K562 (cell line): ENCODE measurements around the gene PUS3. TPM values are rescaled to one million over a fixed set of nuclear protein-coding genes. Genes with fewer than 3 reads are reported as not detected.

Experiments
- ATAC-seq: fragments of 200-7000 bp; cut with Tn5 transposase; 3 replicates; pipeline ENCODE4 v1.9.1; 2020; ENCODE audit warnings: moderate library complexity
- BruUV-seq: library from RNA; stranded (reverse); fragments of 400-500 nt; replicated peaks from 2 replicates; lab custom pipeline; 2021; lab: Mats Ljungman, UMichigan
- CTCF ChIA-PET: fragments of 300-600 bp; formaldehyde crosslinking; extraction: SDS; loops from one replicate; lab custom pipeline; 2021; ENCODE audit warnings: low intra/inter-chr PET ratio; lab: Yijun Ruan, JAX
- POLR2A ChIA-PET: fragments of 300-600, 350-650 bp; sonication (Branson Sonifier 250); formaldehyde crosslinking; extraction: SDS; loops from one replicate; lab custom pipeline; 2021; ENCODE audit warnings: antibody characterized with exemption, inconsistent platforms; lab: Yijun Ruan, JAX
- DNase-seq, 4 experiments: peaks; one replicate each; pipeline versions ENCODE4 v3.0.0 to v3.0.0-alpha.2; 2011 to 2018; ENCODE audit warnings: low spot score in 3 of 4, mixed read lengths in 3 of 4; ENCODE audit errors: extremely low read depth in 1 of 4
- FAIRE-seq: peaks from 2 replicates; lab custom pipeline; 2011; peaks lifted over from hg19 to GRCh38; lab: Jason Lieb, UNC
- H2AFZ ChIP-seq: 2 replicates; pipeline ENCODE4 v1.6.0; 2011; ENCODE audit warnings: low read depth, low read length, control low read depth, inconsistent platforms
- H3K27ac ChIP-seq: fragments of 200-600 bp; 3 replicates; pipeline ENCODE4 v1.8.0; 2011; ENCODE audit warnings: low read depth, mild to moderate bottlenecking, control low read depth, inconsistent platforms, low read length, moderate library complexity, mixed read lengths; ENCODE audit errors: extremely low read depth
- H3K27me3 ChIP-seq, 2 experiments: fragments of 300-600 bp in 1 of 2; 2 replicates in 1 of 2; 3 replicates in 1 of 2; pipeline versions ENCODE4 v1.6.0 to v1.8.0; 2011; ENCODE audit warnings: inconsistent platforms in 2 of 2, low read length in 2 of 2, mild to moderate bottlenecking in 1 of 2, mixed read lengths in 1 of 2, moderate library complexity in 1 of 2; ENCODE audit not compliant: control insufficient read depth in 2 of 2, insufficient read depth in 2 of 2
- H3K36me3 ChIP-seq: fragments of 300-600 bp; 3 replicates; pipeline ENCODE4 v1.8.0; 2011; ENCODE audit warnings: mild to moderate bottlenecking, low read length, inconsistent platforms; ENCODE audit not compliant: control insufficient read depth, insufficient read depth
- H3K4me1 ChIP-seq, 2 experiments: fragments of 200-600 bp in 1 of 2; replicated peaks in 1 of 2; 2 replicates in 1 of 2; 3 replicates in 1 of 2; pipeline versions ENCODE4 v1.5.1 to v1.8.0; 2011; ENCODE audit warnings: inconsistent platforms in 2 of 2, low read length in 2 of 2, mild to moderate bottlenecking in 1 of 2, mixed read lengths in 1 of 2, moderate library complexity in 1 of 2; ENCODE audit not compliant: control insufficient read depth in 2 of 2, insufficient read depth in 2 of 2
- H3K4me2 ChIP-seq: 2 replicates; pipeline ENCODE4 v1.6.1; 2011; ENCODE audit warnings: low read length, control low read depth, inconsistent platforms, mixed read lengths; ENCODE audit not compliant: insufficient read depth
- H3K4me3 ChIP-seq: fragments of 200-600 bp; sonication (generic), shearing (Covaris generic); 2 replicates; pipeline ENCODE4 v1.5.1; 2016; ENCODE audit warnings: control low read depth, inconsistent platforms
- H3K79me2 ChIP-seq: fragments of 200-600 bp; 3 replicates; pipeline ENCODE4 v1.8.0; 2011; ENCODE audit warnings: low read length, inconsistent platforms; ENCODE audit not compliant: control insufficient read depth, insufficient read depth
- H3K9ac ChIP-seq, 2 experiments: 2 replicates each; pipeline versions ENCODE4 v1.6.0 to v1.6.1; 2011; ENCODE audit warnings: low read depth in 2 of 2, low read length in 2 of 2, control low read depth in 1 of 2, inconsistent platforms in 1 of 2, mild to moderate bottlenecking in 1 of 2, mixed read lengths in 1 of 2; ENCODE audit not compliant: insufficient read depth in 1 of 2
- H3K9me1 ChIP-seq: one replicate; pipeline ENCODE4 v1.6.0; 2011; ENCODE audit warnings: inconsistent platforms, mild to moderate bottlenecking, low read length, moderate library complexity; ENCODE audit not compliant: control insufficient read depth, insufficient read depth
- H3K9me3 ChIP-seq: replicated peaks from 2 replicates; pipeline ENCODE4 v1.5.1; 2011; ENCODE audit warnings: low read depth, low read length, inconsistent platforms; ENCODE audit not compliant: control insufficient read depth, insufficient read depth
- H4K20me1 ChIP-seq: replicated peaks from 2 replicates; pipeline ENCODE4 v1.6.1; 2011; ENCODE audit warnings: low read length, inconsistent platforms, mixed read lengths; ENCODE audit not compliant: control insufficient read depth, insufficient read depth
- ARID1B ChIP-seq: fragments of 450-650 bp; IDR thresholded peaks from 2 replicates; pipeline ENCODE4 v1.6.1; 2016; ENCODE audit warnings: antibody characterized with exemption, mild to moderate bottlenecking, inconsistent platforms
- BRD9 ChIP-seq: fragments of 450-650 bp; IDR thresholded peaks from 2 replicates; pipeline ENCODE4 v1.6.1; 2018; ENCODE audit warnings: low read depth; ENCODE audit not compliant: partially characterized antibody
- CEBPB ChIP-seq: fragments of 450-650 bp; IDR thresholded peaks from 2 replicates; pipeline ENCODE4 v1.6.1; 2016; ENCODE audit warnings: missing genetic modification characterization, missing compliant biosample characterization
- E2F6 ChIP-seq, 2 experiments: IDR thresholded peaks; 2 replicates each; pipeline ENCODE4 v1.6.1; 2011; ENCODE audit warnings: borderline replicate concordance in 1 of 2, control low read depth in 1 of 2, low read depth in 1 of 2, low read length in 1 of 2, mild to moderate bottlenecking in 1 of 2, mixed read lengths in 1 of 2, moderate library complexity in 1 of 2; ENCODE audit not compliant: insufficient read depth in 1 of 2, insufficient read length in 1 of 2, poor library complexity in 1 of 2, severe bottlenecking in 1 of 2; ENCODE audit errors: extremely low read depth in 1 of 2
- FOXA3 ChIP-seq, 2 experiments: fragments of 450-650 bp in 1 of 2; sonication (generic) in 1 of 2; formaldehyde crosslinking; IDR thresholded peaks in 1 of 2; conservative IDR thresholded peaks in 1 of 2; 2 replicates each; pipeline versions ENCODE4 v1.4.0 to v1.8.0; 2020 to 2022; ENCODE audit warnings: mild to moderate bottlenecking in 2 of 2, missing genetic modification reagents in 1 of 2
- HMG20B ChIP-seq: fragments of 250-450 bp; sonication (Bioruptor Pico); IDR thresholded peaks from 2 replicates; pipeline ENCODE4 v1.5.0; 2021; ENCODE audit warnings: mild to moderate bottlenecking
- SIX5 ChIP-seq, 2 experiments: IDR thresholded peaks; 2 replicates each; pipeline ENCODE4 v1.6.1; 2011; ENCODE audit warnings: low read length in 2 of 2, borderline replicate concordance in 1 of 2, low read depth in 1 of 2, mild to moderate bottlenecking in 1 of 2, moderate library complexity in 1 of 2; ENCODE audit not compliant: insufficient read depth in 1 of 2
- SNRNP70 ChIP-seq: fragments of 200-400 bp; formaldehyde crosslinking; optimal IDR thresholded peaks from 2 replicates; pipeline ENCODE3; 2017; ENCODE audit warnings: low read depth, low read length
- ZFP36 ChIP-seq: fragments of 150-350 bp; IDR thresholded peaks from 2 replicates; pipeline ENCODE4 v1.6.1; 2018; ENCODE audit warnings: low read length, low read depth; ENCODE audit not compliant: partially characterized antibody
- ZFX ChIP-seq: sonication (generic); formaldehyde crosslinking; IDR thresholded peaks from 2 replicates; pipeline ENCODE4 v1.8.0; 2022; ENCODE audit warnings: mild to moderate bottlenecking, missing genetic modification reagents, moderate library complexity
- ZNF165 ChIP-seq: fragments of 250-450 bp; sonication (Bioruptor Pico); IDR thresholded peaks from 2 replicates; pipeline ENCODE4 v1.4.0; 2020; ENCODE audit warnings: borderline replicate concordance
- ZNF324 ChIP-seq: fragments of 250-450 bp; sonication (Bioruptor Pico); IDR thresholded peaks from 2 replicates; pipeline ENCODE4 v1.4.0; 2020; ENCODE audit warnings: mild to moderate bottlenecking
- WGBS: fragments of 100-300 bp; shearing (Covaris generic); methylation state at CpG from one replicate; pipeline ENCODE4 v1.1.6; 2016; ENCODE audit warnings: low coverage, mixed read lengths; ENCODE audit not compliant: insufficient coverage; ENCODE audit errors: missing lambda C conversion rate; 5-methylcytosine and 5-hydroxymethylcytosine counted together
- in situ Hi-C: fragments of 300-500 bp; cut with MboI; formaldehyde crosslinking; loops from 4 replicates; pipeline ENCODE4 v1.15.0; 2018; ENCODE audit warnings: inconsistent platforms, mixed read lengths
- intact Hi-C: fragments of 100-400 bp; cut with micrococcal nuclease; formaldehyde crosslinking; loops from 2 replicates; pipeline ENCODE4 v1.14.2; 2022
- polyA plus RNA-seq, 8 experiments: library from polyadenylated mRNA; depleted of rRNA in 4 of 8; stranded (reverse) in 5 of 8; unstranded in 3 of 8; fragments of >200 nt; fragmentation: Nextera tagmentation in 2 of 8; fragmentation: Illumina TruSeq in 1 of 8; extraction: Ambion mirVana in 2 of 8; extraction: Trizol in 1 of 8; gene quantifications; 2 replicates each; pipeline versions ENCODE4 v1.2.1 to v1.2.3, GENCODE V29; 2011 to 2014; ENCODE audit warnings: inconsistent platforms in 1 of 8, missing spikeins in 1 of 8
- total RNA-seq, 7 experiments: library from RNA; depleted of rRNA in 6 of 7; stranded (reverse); fragments of >200 nt in 6 of 7; fragmentation: Illumina TruSeq in 2 of 7; extraction: Trizol in 2 of 7; gene quantifications; 2 replicates each; pipeline versions ENCODE4 v1.2.1 to v1.2.3, GENCODE V29; 2011 to 2021; ENCODE audit warnings: low replicate concordance in 1 of 7

PUS3 gene
- total and polyA plus RNA-seq, 9 of the 15 experiments (the other 6 are each of a cell fraction or from before 2014, with no cell fraction given), result 16.5 to 49.2 (median 35.9) TPM

DNA sequence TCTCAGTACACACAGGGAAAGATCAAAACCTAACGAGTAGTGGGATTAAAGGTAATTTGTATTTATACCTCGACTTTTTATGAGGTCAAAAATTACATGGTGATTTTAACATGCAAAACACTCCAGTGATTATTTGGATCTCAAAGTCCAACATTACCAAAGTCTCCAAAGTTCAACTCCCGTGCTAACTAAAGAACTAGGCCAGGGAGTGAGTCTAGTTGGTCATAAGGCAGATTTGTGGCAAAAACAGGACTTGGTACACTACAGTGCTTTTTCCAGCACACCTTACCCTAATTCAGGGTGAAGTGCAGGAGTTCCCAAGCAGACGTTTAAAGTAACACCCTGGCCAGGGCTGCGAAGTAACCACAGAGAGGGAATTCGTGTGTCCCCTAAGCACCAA is 1.1 kb downstream of the PUS3 start:
- in situ Hi-C loops, result no loop called here

DNA sequence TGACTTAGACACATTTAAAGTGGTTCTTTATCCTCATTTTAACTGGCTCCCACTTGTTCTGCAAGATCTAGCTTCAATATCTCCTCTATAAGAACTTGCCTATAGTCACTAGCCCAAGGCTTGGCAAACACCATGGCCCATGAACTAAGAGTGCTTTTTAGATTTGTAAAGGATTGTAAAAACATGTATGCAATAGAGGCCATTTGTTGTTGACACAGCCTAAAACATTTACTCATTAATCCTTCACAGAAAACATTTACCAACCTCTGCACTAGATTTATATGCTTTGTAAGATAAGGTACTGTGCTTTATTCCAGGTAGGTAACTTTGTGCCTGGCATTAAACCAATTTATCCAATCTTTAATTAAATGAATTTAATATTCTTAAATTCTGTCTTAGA is 10.0 kb downstream of the PUS3 start:
- ATAC-seq (no peak), FAIRE-seq (no peak), DNase-seq (no peak)
- in situ Hi-C loops, result loop anchor here (25.0 kb wide), 1 partner anchor 931 kb away; the partner anchor contains the start of gene CCDC15
- Histone ChIP-seq H3K9ac (no peak overlapping the region), H3K9me1 (no peaks in the 10 kb centered on the region), H2AFZ (no peak overlapping the region), H4K20me1 (no peaks in the 10 kb centered on the region), H3K9me3 (no peaks in the 10 kb centered on the region), H3K27ac (no peak overlapping the region), H3K36me3 (peaks cover 53% of the 10 kb centered on the region), H3K79me2 (peaks cover 11% of the 10 kb centered on the region; the same call in 1 of the 3 replicates), H3K4me1 (peaks cover 10 to 17% of the 10 kb centered on the region in 2 experiments), H3K4me3 (no peak overlapping the region), H3K27me3 (no peaks in the 10 kb centered on the region), H3K4me2 (no peak overlapping the region)
- TF ChIP-seq BRD9 (no peak), SIX5 (IDR thresholded peaks at IDR 0.05; ENCODE audit: borderline replicate concordance in 1 of 2, insufficient read depth in 1 of 2, low read depth in 1 of 2, low read length in 2 of 2) (no peak), ZNF324 (no peak), ARID1B (no peak), CEBPB (no peak), ZNF165 (no peak), HMG20B (CRISPR knock-in tag) (no peak), FOXA3 (CRISPR knock-in tag; conservative IDR thresholded peaks at IDR 0.05 in 1 of 2, IDR thresholded peaks at IDR 0.05 in 1 of 2) (no peak), ZFP36 (no peak), SNRNP70 (no peak)
- intact Hi-C loops, result no loop called here
- no TSS peak for BruUV-seq
- POLR2A ChIA-PET, result interaction anchor here (0.7 kb wide), 2 partner anchors 10 to 19 kb away, joined by 3 to 4 read pairs; partner anchors contain the start of gene PUS3
- CTCF ChIA-PET, result no interaction called here

More for the DNA sequence above, 1.1 kb downstream of the PUS3 start:
- Histone ChIP-seq H3K4me2 (peak overlapping the region; percentile 89), H3K36me3 (peaks cover 37% of the 10 kb centered on the region), H3K27ac (peak overlapping the region; percentile 67), H3K4me1 (peaks cover 0 to 6% of the 10 kb centered on the region in 2 experiments; a peak in 2 of 5 replicates), H3K9me3 (no peaks in the 10 kb centered on the region), H3K9me1 (no peaks in the 10 kb centered on the region), H3K9ac (peak overlapping the region; percentile 85 to 93; a peak in 3 of 4 replicates), H2AFZ (peak overlapping the region; percentile 56), H3K27me3 (peaks cover 6 to 20% of the 10 kb centered on the region in 2 experiments; a peak in 4 of 5 replicates), H3K4me3 (peak overlapping the region; percentile 68), H4K20me1 (no peaks in the 10 kb centered on the region), H3K79me2 (peaks cover 42% of the 10 kb centered on the region)
- ChIA-PET POLR2A (interaction anchor here (1.8 kb wide), 1 partner anchor 15 kb away, joined by 9 read pairs; no protein-coding TSS in a partner anchor), CTCF (interaction anchor here (0.7 kb wide), 1 partner anchor 143 kb away, joined by 3 read pairs; no protein-coding TSS in a partner anchor)
- ATAC-seq (peak; percentile 56), DNase-seq (no peak), FAIRE-seq (no peak)
- BruUV-seq, result no TSS peak
- 4% methylated on average over 6 of the region's 6 CpGs for WGBS
- TF ChIP-seq E2F6 (IDR thresholded peaks at IDR 0.05; ENCODE audit: borderline replicate concordance in 1 of 2, extremely low read depth in 1 of 2, insufficient read depth in 1 of 2, insufficient read length in 1 of 2, low read depth in 1 of 2, low read length in 1 of 2, poor library complexity in 1 of 2, severe bottlenecking in 1 of 2) (peak in 1 of 2 experiments; percentile 16), ZFX (no peak)
- intact Hi-C loops, result no loop called here
